HepG2 (cell line): Measurements from ENCODE around the gene SEZ6. TPM values are rescaled to one million over a fixed set of nuclear protein-coding genes. Genes with fewer than 3 reads are reported as not detected.

ENCODE experiments used
- DRAP1 ChIP-seq: IDR thresholded peaks from 2 replicates; pipeline ENCODE4 v1.6.1; 2016; ENCODE audit warnings: missing genetic modification reagents, missing compliant biosample characterization
- ELF3 ChIP-seq: IDR thresholded peaks from 2 replicates; pipeline ENCODE4 v1.6.1; 2016; ENCODE audit warnings: missing genetic modification reagents, missing compliant biosample characterization
- KIAA2018 ChIP-seq: sonication (generic); formaldehyde crosslinking; IDR thresholded peaks from 2 replicates; pipeline ENCODE4 v1.5.0; 2020; ENCODE audit warnings: mild to moderate bottlenecking, missing genetic modification reagents, borderline replicate concordance
- MLX ChIP-seq: IDR thresholded peaks from 2 replicates; pipeline ENCODE4 v1.6.1; 2016
- SNAPC2 ChIP-seq: sonication (generic); formaldehyde crosslinking; IDR thresholded peaks from 2 replicates; pipeline ENCODE4 v1.8.1; 2022; ENCODE audit warnings: mild to moderate bottlenecking, missing genetic modification reagents
- SP4 ChIP-seq: sonication (generic); formaldehyde crosslinking; IDR thresholded peaks from 2 replicates; pipeline ENCODE4 v1.8.1; 2023; ENCODE audit warnings: mild to moderate bottlenecking, missing genetic modification reagents
- THAP9 ChIP-seq: sonication (generic); formaldehyde crosslinking; IDR thresholded peaks from 2 replicates; pipeline ENCODE4; 2020; ENCODE audit warnings: missing genetic modification reagents, mild to moderate bottlenecking, borderline replicate concordance
- ZNF121 ChIP-seq: sonication (generic); formaldehyde crosslinking; IDR thresholded peaks from 2 replicates; pipeline ENCODE4 v1.5.0; 2020; ENCODE audit warnings: mild to moderate bottlenecking, missing genetic modification reagents
- ZNF33B ChIP-seq: sonication (generic); formaldehyde crosslinking; IDR thresholded peaks from 2 replicates; pipeline ENCODE4 v1.5.1; 2020; ENCODE audit warnings: mild to moderate bottlenecking, missing genetic modification reagents
- ZNF574 ChIP-seq: sonication (generic); formaldehyde crosslinking; IDR thresholded peaks from 2 replicates; pipeline ENCODE4 v1.4.0; 2020; ENCODE audit warnings: missing genetic modification reagents
- polyA plus RNA-seq, 8 experiments: library from polyadenylated mRNA; depleted of rRNA in 3 of 8; stranded (reverse) in 7 of 8; unstranded in 1 of 8; fragments of >200 nt; fragmentation: Illumina TruSeq in 4 of 8; extraction: Trizol in 4 of 8; gene quantifications; 2 replicates each; pipeline versions ENCODE4 v1.2.1 to v1.2.3, GENCODE V29; 2011 to 2016; ENCODE audit warnings: low read depth in 4 of 8, missing spikeins in 1 of 8, mixed read lengths in 1 of 8; ENCODE audit not compliant: insufficient read depth in 1 of 8
- total RNA-seq, 5 experiments: library from RNA; depleted of rRNA; stranded (reverse); fragments of >200 nt; fragmentation: Illumina TruSeq; extraction: Trizol; gene quantifications; 2 replicates each; pipeline ENCODE4 v1.2.3, GENCODE V29; 2016; ENCODE audit warnings: low read depth in 1 of 5

SEZ6 gene
- total and polyA plus RNA-seq, 2 of the 13 experiments (the other 11 are each of a cell fraction or from before 2014, with no cell fraction given), result not detected

- no peak for TF ChIP-seq KIAA2018 (CRISPR knock-in tag)
- TF ChIP-seq ZNF33B (CRISPR knock-in tag), result no peak
- 0 out of 2 replicates have a peak, but pooled peaks have one; percentile 35 for TF ChIP-seq DRAP1
- TF ChIP-seq SP4 (CRISPR knock-in tag), result no peak; the same call in 1 of the 2 replicates
- no peak; the same call in 1 of the 2 replicates for TF ChIP-seq ZNF121 (CRISPR knock-in tag)
- peak; percentile 82 for TF ChIP-seq ELF3 (CRISPR knock-in tag)
- TF ChIP-seq MLX (CRISPR knock-in tag), result peak; percentile 54; the same call in 1 of the 2 replicates
- peak; percentile 85 for TF ChIP-seq ZNF574 (CRISPR knock-in tag)
- 0 out of 2 replicates have a peak, but pooled peaks have one; percentile 61 for TF ChIP-seq SNAPC2 (CRISPR knock-in tag)
- no peak for TF ChIP-seq THAP9 (CRISPR knock-in tag)
These were observed at the start of gene SEZ6 (continued) for GRCh38 chr17:29005936-29006511.
